ENCODE measurements around the gene KRTAP9-3.
"Not testable (repeated sequence)": the region's sequence is repeated elsewhere in the genome, so short reads cannot be mapped to it uniquely, and the experiment has no call there.

KRTAP9-3 gene

GRCh38 chr17:41256291-41256685, 24.0 kb downstream of the KRTAP9-3 start:
- no peak for DNase-seq (ENCODE audit: low spot score)
- Histone ChIP-seq H3K27ac (no peak overlapping the region), H3K4me3 (no peak overlapping the region)
- TF ChIP-seq CTCF (IDR thresholded peaks at IDR 0.05): no peak

- no peak for DNase-seq (ENCODE audit: low spot score)
- Histone ChIP-seq H3K4me3 (no peak overlapping the region), H3K27ac (no peak overlapping the region)
- no peak for TF ChIP-seq CTCF (IDR thresholded peaks at IDR 0.05)
Measured at GRCh38 chr17:41258406-41258805, 26.2 kb downstream of the KRTAP9-3 start.

GRCh38 chr17:41263212-41263611, 31.0 kb downstream of the KRTAP9-3 start:
- H3K4me3 ChIP-seq: no peak overlapping the region
- H3K27ac ChIP-seq: no peak overlapping the region
- no peak for TF ChIP-seq CTCF (IDR thresholded peaks at IDR 0.05)
- no peak for DNase-seq (ENCODE audit: low spot score)

DNA sequence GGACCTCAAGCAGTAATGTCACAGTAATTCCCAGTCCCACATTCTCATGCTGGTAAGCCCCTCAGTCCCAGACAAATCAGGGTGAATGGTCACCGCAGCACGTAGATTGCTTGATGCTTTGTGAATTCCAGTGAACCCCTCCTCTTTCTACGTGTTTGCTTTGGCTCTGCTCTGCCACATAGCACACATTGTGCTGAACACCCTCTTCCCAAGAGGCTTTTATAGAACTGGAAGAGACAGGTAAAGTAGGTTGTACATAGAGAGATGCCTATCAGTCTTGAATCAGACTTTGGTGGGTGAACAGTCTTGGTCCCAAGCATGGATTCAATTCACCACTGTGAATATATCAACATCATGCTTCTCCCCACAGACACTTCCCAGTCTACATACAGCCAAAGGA, 32.4 kb downstream of the KRTAP9-3 start:
- no peak for DNase-seq (ENCODE audit: low spot score)
- Histone ChIP-seq H3K27ac (no peak overlapping the region), H3K4me3 (no peak overlapping the region)
- no peak for TF ChIP-seq CTCF (IDR thresholded peaks at IDR 0.05)

GRCh38 chr17:41265078-41265477, 32.8 kb downstream of the KRTAP9-3 start, which contains the start of gene KRTAP9-6:
Gene KRTAP9-6, plus strand, starts transcription at chr17:41265378. Its CDS starts 0 bp downstream, at chr17:41265378.
- no peak for DNase-seq (ENCODE audit: low spot score)
- Histone ChIP-seq H3K27ac (no peak within 1 kb of the TSS), H3K4me3 (no peak within 1 kb of the TSS)
- TF ChIP-seq CTCF (IDR thresholded peaks at IDR 0.05): no peak

- no peak for DNase-seq (ENCODE audit: low spot score)
- Histone ChIP-seq H3K27ac (no peak overlapping the region), H3K4me3 (no peak overlapping the region)
- TF ChIP-seq CTCF (IDR thresholded peaks at IDR 0.05): no peak
Measured at GRCh38 chr17:41267711-41268110, 35.5 kb downstream of the KRTAP9-3 start.

DNA sequence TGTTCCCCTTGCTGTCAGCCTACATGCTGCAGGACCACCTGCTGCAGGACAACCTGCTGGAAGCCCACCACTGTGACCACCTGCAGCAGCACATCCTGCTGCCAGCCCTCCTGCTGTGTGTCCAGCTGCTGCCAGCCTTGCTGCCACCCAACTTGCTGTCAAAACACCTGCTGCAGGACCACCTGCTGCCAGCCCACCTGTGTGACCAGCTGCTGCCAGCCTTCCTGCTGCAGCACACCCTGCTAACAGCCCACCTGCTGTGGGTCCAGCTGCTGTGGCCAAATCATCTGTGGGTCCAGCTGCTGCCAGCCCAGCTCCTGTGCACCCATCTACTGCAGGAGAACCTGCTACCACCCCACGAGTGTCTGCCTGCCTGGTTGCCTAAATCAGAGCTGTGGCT, 39.1 kb downstream of the KRTAP9-3 start:
- DNase-seq (ENCODE audit: low spot score); H3K4me3 ChIP-seq; H3K27ac ChIP-seq: not testable (repeated sequence)

GRCh38 chr17:41271858-41272257, 39.6 kb downstream of the KRTAP9-3 start:
- H3K4me3 ChIP-seq: no peak overlapping the region
- no peak overlapping the region for H3K27ac ChIP-seq
- no peak for DNase-seq (ENCODE audit: low spot score)
- TF ChIP-seq CTCF (IDR thresholded peaks at IDR 0.05): no peak

GRCh38 chr17:41275648-41276190, 43.5 kb downstream of the KRTAP9-3 start, which contains the start of gene KRTAP9-7:
Gene KRTAP9-7, plus strand, starts transcription at chr17:41275698. Its CDS starts 0 bp downstream, at chr17:41275698.
- H3K27ac ChIP-seq; H3K4me3 ChIP-seq; DNase-seq (ENCODE audit: low spot score): not testable (repeated sequence)

All from coronary artery (tissue), 2 donors.